HG03442 (cell line): ENCODE data around the gene TSHZ2.

Experiments used
- ATAC-seq: cut with Tn5 transposase; IDR thresholded peaks from one replicate; pipeline ENCODE4 v1.9.1; 2021; ENCODE audit warnings: mild to moderate bottlenecking, moderate library complexity; ENCODE audit not compliant: unreplicated experiment

TSHZ2 gene

DNA sequence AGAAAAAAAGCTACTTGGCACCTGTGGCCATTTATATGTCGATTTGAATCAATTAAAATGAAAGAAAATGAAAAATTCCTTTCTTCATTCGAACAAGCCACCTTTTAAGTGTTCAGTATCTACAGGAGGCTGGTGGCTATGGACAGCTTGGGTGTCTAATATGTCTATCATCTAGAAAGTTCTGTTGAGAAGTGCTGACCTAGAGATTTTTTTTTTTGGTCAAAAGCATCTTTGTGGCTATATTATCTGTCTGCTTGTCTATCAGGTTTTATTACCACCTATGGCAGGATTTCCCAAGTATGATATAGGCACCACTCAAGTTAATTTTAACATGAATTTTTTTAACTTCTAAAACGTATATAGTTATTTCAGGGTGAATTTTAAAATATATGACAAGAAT lies 250.8 kb downstream of the TSHZ2 start:
- ATAC-seq = no peak

DNA sequence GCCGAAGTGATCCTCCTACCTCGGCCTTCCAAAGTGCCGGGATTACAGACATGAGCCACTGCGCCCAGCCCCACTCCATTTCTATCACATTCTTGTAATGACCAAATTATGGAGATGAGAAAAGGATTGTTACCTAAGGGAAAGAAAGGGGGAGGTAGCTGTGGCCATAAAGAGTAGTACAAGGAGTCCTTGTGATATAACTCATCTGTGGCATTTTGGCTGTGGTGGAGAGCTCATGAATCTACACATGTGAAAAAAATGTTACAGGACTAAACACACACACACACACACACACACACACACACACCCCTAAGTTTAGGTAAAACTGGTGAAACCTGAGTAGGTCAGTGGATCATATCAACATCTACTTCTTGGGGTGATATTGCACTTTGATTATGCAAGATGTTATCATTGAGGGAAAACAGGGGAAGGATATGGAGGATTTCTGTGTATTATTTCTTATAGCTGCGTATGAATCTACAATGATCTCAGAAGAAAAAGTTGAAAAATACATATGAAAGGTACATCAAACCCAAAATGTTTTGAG lies 251.5 kb downstream of the TSHZ2 start:
- no peak for ATAC-seq

DNA sequence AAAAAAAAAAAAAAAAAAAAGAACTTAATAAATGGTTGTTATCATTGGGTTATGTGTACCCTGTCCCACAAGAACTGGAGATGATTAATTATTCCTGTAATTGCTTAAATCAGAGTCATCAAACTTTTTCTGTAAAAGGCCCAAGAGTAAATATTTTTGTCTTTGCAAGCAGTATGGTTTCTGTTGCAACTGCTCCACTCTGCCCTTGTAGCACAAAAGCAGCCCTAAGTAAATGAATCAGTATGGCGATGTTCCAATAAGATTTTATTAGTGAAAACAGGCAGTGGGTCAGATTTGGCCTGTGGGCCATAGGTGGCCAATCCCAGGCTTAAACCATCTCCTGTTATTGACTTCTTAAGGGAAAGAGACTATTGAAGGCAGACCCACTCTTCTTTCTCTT lies 252.7 kb downstream of the TSHZ2 start:
- no peak for ATAC-seq

DNA sequence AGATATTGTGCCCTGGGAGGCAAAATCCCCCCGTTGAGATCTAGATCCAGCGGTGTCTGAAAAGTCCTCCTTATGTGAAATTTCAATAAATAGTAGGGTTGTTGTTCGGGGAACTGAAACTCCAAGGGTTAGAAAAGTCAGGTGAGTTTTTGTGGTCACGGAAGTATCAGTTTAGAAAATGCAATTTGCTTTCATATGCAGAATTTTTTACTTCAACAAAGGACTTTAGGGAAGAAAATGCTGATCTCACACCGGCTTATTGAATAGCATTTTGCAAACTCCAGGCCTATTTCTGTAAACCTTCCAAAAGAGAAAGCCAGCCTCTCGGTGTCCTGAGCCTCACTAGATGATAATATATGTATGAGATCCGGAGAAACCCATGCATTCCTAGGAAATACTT lies 254.7 kb downstream of the TSHZ2 start:
- ATAC-seq = peak; percentile 59

DNA sequence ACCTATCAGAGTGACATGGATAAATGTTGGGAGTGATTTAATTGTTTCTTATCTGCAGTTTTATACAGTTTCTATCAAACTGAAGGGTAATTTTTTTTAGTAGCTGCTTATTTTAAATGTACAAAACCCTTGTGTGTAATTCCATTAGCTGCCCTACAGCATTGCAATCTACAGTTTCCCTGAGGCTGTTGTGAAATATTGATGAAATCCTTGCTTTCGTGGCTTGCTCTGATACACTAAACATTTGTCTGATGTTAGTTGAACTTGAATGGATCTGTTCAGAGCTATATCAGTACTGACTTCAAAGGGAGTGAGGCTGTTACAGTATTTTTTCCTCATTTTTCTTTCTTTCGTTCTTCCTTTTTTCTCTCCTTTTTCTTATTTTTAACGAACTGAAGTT lies 255.4 kb downstream of the TSHZ2 start:
- ATAC-seq = no peak

DNA sequence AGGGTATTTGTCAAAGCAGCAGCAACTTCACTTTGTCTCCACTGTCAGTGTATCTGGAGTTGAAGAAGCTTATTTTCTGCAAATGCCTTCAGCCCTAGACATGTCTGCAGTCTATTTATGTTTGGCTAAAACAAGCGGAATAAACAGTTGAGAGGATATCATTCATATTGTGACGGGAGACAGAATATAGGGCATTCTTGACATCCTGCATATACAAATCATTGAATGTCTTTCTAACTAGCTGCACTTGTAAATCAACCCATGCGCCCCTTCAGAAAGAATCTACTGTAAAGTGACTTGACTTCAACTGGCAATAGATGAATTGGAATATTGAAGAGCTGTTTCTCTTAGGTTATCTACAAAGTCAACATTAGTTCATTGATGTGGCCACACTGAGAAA lies 258.9 kb downstream of the TSHZ2 start:
- ATAC-seq = no peak

DNA sequence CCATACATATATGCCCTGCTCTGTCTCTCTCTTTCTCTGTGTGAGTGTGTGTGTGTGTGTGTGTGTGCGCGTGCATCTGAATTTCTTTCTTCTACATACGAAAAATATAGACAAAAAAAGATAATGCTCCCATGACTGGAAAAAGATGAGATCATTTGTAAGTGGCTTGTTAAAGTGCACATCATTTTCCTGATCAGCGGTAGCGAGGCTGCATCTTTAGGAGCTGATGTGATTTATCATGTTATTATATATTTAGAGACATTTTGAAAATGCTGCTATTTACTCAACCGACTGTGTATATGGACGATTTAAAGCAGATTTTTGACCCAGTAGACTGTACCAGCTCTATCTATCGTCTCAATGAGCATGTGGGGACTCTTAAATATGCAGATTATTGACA lies 265.3 kb downstream of the TSHZ2 start:
- no peak for ATAC-seq

DNA sequence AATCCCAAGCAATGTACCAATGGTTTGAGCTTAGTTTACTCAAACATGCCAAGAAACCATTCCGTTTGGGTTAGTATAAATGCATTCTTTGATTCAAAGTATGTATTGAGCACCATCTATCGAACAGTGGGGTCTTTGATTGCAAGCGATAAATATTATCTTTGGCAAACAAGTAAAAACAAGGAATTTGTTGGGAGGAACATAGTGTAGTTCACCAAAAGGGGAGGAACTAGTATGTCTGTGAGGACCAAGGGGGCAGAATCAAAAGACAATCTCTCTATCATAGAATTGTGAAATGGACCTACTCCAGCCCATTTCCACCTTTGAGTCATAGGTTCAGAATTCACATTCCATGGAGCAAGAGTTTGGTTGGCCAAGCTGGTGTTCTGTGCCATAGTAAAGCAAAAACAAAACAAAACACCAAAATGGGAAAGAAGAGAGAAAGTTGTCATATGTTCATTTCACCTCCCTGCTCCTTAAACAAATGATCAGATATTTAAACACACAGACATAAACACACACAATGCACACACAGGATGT lies 266.0 kb downstream of the TSHZ2 start:
- no peak for ATAC-seq

DNA sequence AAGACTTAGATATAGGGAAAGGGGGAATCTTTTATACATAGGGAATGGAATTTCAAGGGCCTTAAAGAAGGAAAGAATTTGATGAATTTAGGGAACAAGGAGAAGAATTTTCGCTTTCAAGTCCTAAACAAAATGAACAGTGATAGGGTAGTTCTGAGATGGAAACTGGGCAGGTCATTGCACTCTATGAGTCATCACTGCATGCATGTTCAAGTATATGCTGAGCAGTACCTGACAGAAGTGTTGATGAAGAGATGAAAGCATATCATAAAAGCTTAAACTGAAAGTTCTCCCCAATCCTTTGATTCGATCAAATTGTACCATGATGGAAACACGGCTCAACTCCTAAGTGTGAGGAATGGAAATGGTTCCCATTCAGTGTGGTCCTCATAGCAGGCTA lies 271.0 kb downstream of the TSHZ2 start:
- no peak for ATAC-seq

DNA sequence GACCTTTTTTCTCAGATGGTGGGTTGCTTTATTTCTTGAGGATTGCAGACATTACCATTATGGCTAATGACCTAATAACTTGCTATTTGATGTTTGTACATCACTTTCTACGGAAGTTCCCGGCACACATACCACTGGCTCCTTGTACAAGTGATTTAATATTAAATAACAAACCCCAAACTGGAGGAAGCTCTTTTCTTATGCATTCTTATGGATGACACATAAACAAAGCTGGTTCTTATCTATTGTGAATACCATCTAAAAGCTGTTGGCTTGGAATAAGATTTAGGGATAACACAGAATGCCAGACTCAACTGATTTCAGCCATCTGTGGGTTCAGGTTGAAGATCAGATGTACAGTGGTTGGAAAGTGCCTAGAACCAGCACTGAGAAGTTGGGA lies 272.6 kb downstream of the TSHZ2 start:
- ATAC-seq = no peak

DNA sequence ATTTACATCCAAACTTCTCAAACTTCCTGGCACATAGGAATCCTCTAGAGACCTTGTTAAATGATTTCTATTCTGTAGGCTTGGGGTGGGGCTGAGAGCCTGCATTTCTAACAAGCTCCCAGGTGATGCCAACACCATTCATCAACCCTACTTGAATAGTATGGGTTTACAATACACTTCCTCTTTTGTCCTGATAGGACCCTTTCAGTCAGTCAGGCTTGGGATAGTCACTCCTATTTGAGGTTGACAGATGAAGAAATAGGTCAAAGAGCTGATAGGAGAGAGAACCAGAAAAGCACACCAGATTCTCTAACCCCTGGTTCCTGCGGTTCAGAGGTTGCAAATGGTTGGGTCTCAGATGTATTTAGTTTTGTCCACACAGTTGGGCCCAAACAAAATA lies 273.4 kb downstream of the TSHZ2 start:
- no peak for ATAC-seq

DNA sequence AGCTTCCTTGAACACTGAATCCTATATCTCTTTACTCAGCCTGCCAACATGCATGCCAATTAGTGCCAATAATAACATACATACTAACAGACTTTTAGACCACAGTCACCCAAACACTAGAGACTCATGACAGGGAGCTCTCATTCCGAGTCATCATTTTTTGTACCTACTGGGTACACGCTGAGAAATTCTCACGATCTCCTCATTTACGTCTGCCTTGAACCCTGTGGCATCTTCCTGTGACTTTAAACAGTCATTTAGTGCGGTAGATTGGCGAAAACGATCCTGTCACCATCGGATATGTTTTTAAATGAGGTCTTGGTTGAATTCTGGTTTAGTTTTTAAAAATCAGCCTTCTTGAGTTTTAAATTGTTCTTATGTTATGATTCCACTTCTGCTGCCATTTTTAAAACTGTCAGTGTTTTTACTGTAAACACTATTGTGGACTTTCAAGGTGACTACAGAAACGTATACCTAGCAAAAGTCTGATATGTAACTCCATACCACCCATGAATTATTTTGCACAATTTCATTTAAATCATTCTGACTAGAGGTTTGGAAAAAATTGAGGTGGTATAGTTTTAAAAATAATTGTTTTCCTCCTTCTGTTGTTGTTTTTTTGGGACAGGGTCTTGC lies 275.4 kb downstream of the TSHZ2 start:
- ATAC-seq = no peak

DNA sequence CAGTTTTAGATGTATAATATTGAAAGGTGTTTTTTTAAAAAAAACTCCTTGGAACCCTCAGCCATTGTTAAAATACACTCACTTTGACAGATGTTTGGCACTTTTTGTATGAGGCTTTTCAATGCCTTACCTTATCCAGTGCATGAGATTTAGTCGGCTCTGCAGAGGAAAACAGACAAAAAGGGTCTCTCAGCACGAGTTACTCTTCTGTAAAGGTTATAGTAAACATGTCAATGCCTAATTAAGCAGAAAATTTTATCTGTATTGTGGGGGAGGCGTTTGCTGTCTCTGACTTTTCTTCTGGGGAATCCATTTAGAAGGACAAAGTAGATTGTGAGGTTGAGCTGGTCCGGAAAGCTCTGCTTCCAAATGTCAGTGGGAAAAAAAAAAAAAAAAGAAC lies 278.3 kb downstream of the TSHZ2 start:
- no peak for ATAC-seq

DNA sequence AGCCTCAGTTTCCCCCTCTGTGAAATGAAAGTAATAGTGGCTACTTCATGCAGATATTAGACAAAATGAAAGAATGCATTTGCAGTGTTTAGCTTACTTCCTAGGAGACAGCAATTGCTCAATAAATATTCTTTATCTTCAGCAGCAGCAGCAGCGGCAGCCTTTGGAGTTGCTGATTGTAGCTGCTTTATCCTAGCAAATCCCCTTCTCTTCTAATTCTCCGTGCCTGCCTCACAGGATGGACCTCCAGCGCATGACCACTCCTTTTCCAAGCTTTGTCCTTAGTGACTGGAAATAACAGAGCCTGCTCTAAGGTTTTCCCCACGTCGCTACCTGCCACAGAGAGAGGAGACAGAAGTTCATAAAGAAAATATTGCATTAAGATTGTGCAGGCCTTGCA lies 279.8 kb downstream of the TSHZ2 start:
- no peak for ATAC-seq

DNA sequence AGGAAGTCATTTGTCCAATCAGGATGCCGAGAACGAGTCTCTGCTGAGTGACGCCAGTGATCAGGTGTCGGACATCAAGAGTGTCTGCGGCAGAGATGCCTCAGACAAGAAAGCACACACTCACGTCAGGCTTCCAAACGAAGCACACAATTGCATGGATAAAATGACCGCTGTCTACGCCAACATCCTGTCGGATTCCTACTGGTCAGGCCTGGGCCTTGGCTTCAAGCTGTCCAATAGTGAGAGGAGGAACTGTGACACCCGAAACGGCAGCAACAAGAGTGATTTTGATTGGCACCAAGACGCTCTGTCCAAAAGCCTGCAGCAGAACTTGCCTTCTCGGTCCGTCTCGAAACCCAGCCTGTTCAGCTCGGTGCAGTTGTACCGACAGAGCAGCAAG lies 281.5 kb downstream of the TSHZ2 start:
- ATAC-seq = no peak

DNA sequence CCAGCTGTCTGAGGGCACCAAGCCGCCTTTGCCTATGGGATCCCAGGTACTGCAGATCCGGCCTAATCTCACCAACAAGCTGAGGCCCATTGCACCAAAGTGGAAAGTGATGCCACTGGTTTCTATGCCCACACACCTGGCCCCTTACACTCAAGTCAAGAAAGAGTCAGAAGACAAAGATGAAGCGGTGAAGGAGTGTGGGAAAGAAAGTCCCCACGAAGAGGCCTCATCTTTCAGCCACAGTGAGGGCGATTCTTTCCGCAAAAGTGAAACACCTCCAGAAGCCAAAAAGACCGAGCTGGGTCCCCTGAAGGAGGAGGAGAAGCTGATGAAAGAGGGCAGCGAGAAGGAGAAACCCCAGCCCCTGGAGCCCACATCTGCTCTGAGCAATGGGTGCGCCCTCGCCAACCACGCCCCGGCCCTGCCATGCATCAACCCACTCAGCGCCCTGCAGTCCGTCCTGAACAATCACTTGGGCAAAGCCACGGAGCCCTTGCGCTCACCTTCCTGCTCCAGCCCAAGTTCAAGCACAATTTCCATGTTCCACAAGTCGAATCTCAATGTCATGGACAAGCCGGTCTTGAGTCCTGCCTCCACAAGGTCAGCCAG lies 283.0 kb downstream of the TSHZ2 start:
- ATAC-seq = no peak

DNA sequence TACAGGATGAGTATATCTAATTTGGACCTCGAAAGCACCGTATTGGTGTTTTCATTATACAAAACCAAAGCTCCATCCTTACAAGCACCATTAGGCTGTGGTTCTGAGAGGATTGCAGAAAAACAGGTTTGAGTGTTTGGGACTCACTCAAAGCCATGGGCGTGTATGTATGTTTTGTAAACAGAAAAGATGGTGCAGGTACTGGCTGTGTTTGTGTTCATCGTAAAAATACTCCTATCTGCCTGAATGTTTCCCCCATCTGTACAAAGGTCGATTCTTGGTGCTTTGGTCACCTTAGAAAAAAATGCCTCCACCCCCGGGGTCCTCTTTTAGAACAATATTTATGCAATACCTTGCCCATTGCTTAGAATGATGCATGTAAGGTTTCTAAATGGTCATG lies 286.6 kb downstream of the TSHZ2 start:
- no peak for ATAC-seq

DNA sequence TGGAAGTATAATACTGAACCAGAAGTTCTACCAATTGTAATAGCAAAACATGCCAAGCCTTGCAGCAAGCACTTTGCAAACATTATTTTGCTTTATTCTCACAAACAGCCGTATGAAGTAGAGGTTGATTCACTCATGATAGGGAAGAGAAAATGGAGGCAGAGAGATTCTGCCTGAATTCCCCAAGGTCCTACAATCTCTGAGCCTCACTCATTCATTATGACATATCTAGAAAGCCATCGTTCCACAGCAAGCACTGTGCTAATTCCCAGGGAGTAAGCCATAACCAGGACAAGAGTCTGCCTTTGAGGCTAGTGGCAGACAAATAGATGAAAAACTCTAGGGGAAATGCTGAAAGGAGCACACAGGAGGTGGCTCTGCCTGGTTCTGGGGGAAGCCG lies 288.0 kb downstream of the TSHZ2 start:
- no peak for ATAC-seq

DNA sequence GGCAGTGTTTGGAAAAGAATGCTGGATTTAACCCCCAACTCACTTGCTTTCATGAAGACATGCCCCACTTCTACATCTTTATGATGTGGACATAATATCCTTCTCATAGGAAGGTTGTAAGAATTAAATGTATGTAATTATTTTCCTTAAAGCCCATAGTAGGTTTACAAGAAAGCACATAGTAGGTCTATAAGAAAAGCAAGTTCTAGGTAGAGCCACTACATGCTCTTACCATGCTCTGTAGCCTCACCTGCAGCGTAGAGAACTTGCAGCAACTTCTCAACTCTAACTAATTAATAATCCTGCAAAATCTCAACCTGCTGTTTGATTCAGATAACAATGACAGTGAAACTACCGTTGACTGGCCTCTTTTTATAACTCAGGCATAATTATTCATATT lies 288.4 kb downstream of the TSHZ2 start:
- ATAC-seq = no peak

DNA sequence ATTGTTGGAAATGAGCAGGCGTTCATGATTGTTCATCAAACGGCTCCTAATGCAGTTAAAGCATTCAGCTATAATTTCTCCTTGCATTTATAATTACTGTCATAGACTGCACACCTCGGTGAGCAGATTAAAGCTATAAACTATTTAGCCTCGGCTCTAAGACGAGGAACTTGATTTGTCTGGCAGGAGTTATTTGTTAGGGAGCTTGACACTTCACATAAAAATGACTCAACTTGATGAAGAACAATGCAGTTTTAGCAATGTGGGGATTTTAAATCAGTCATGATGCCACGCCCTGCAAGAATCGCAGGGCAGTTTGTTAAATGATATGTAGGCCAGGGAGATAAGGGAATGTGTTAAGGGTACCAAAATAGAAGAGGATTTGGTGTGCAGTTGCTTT lies 290.2 kb downstream of the TSHZ2 start:
- no peak for ATAC-seq

DNA sequence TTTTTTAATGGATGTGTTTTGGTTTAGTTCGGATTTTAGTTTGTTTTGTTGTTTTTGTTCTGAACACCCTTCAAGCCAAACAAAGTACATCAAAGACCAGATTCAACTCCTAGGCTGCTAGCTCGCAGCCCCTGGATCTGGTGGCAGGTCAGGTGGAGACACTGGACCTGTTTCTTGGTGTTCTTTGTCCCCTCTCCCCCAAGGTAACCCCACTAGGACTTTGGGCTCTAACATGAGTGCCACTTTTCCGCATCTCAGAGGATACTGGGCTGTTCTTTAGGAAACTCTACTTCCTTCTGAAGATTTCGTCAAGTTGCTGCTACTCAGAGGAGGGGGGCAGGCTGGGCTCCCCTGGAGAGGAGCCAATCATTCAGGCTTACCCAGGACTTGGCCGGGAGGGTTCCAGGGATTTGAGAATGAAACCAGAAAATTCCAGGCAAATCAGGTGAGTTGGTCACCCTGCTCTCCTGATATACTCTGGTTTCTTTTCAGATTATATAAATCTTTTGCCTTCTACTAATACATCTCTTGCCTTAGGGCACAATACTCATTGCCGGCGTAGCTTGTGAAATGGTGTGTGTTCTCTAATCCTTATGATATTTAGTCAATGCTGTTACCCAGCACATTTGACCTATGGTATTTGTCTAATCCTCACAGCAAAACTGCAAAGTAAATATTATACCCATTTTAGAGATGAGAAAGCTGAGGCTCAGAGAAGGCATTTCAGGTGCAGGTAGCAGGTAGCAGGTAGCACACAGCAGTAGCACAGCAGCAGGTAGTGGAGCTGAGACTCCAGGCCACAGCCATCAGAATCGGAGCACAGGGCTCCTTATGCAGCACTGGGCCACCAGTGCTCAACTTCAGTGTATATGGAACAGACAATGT lies 291.6 kb downstream of the TSHZ2 start:
- ATAC-seq = no peak

DNA sequence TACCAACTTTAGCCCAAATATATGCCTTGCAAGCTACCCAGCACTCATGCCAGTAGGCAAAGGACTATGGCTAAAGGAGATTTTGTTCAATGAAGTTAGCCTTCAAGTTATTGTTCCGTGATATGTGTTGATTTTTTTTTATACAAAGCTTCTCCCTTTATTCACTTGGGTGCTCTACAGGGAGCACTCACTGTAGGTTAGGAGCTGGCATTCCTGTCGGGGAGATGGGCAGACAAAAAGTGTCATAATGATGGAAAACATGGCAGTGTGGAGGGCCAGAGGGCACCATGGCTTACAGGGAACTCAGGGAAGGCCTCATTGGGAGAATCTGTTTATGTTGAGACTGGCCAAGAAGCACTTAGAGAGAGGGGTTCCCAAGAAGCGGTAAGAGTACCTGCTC lies 292.4 kb downstream of the TSHZ2 start:
- ATAC-seq = no peak
